Measurements from ENCODE around the gene CDC5L.
"Not testable (repeated sequence)": the region's sequence is repeated elsewhere in the genome, so short reads cannot be mapped to it uniquely, and the experiment has no call there.

The CDC5L gene

GRCh38 chr6:44415449-44415848 is 27.9 kb downstream of the CDC5L start:
- DNase-seq (ENCODE audit: low spot score): no peak

DNA sequence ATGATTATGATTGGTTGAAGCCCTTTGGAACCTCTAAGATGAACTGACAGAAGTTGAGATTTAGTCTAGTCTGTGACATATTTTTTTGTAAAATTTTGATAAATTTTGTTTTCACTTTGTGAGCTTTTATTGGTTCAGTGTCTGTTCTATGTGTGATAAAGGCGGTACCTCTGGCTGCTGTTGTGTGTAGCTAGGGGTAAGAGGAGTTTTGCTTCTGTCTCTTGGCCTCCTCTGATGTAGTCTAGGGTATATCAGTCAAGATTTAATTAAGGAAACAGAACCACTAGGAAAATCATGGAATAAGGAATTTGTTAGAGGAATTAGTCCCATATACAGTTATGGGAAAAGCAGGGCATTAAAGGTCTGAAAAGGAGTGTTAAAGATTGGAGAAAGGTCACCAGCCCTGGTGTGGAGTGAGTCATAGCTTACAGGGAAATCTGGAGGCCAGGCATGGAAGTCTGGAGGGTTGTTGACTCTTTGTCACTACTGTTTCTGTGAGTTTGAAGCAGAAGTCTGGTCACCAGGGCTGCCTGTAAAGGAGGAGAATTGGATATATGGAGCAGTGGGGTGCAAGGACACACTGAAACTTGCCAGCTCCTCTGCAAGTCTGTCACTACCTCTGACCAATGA is 28.5 kb downstream of the CDC5L start:
- no peak for DNase-seq (ENCODE audit: low spot score)

DNA sequence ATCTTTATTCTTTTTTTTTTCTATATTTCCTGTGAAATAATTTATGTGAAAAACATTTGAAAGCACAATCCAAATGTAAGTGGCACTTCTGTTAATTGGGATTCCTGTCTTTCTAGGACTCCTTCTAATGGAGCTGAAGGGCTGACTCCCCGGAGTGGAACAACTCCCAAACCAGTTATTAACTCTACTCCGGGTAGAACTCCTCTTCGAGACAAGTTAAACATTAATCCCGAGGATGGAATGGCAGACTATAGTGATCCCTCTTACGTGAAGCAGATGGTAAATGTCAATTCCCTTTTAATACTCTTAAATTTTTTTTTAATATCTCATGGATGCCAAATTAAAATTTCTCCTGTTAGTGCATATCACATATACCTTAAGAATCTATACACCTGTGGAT is 35.0 kb downstream of the CDC5L start:
- peak; percentile 39 for DNase-seq (ENCODE audit: low spot score)

- DNase-seq (ENCODE audit: low spot score): no peak
These were observed 35.8 kb downstream of the CDC5L start for GRCh38 chr6:44423306-44423705.

DNA sequence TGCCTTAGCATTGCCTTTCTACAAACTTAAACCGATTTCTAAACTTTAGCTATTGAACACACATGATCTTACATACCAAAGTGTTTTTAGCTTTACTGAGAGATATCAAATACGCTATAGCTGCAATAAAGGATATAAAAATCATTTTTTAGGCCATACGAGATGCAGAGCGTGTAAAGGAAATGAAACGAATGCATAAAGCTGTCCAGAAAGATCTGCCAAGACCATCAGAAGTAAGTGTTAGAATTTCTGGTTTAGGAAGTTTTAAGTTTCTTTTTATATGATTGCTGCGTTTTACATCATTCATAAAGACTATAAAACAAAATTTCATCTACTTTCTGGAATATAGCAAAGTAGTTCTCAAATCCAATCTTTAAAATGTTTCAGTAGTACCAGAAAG is 38.4 kb downstream of the CDC5L start:
- DNase-seq (ENCODE audit: low spot score): no peak

- DNase-seq (ENCODE audit: low spot score): no peak
These were observed 41.2 kb downstream of the CDC5L start for GRCh38 chr6:44428682-44429081.

GRCh38 chr6:44430326-44430725 is 42.8 kb downstream of the CDC5L start:
- DNase-seq (ENCODE audit: low spot score): no peak

GRCh38 chr6:44431118-44431725 is 43.7 kb downstream of the CDC5L start:
- no peak for DNase-seq (ENCODE audit: low spot score)

- DNase-seq (ENCODE audit: low spot score): no peak
These were observed 44.7 kb downstream of the CDC5L start for GRCh38 chr6:44432227-44432626.

GRCh38 chr6:44432726-44433125 is 45.2 kb downstream of the CDC5L start:
- DNase-seq (ENCODE audit: low spot score): no peak

DNA sequence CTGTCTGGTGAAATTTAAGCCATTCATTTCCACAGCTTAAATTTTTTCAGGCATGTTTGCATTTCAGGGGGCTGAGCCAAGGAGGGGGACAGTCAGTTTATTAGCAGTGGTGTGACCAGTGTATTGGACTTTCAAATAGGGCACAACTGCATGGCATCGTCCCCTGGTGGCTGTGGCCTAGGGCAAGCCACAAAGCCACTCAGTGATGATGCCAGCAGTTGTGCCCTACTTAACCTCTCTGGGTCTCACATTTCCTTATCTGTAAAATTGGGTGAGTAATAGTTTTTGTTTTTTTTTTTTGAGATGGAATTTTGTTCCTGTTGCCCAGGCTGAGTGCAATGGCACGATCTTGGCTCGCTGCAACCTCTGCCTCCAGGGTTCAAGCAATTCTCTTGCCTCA is 48.0 kb downstream of the CDC5L start:
- no peak for DNase-seq (ENCODE audit: low spot score)

- DNase-seq (ENCODE audit: low spot score): no peak
These were observed 51.3 kb downstream of the CDC5L start for GRCh38 chr6:44438827-44439226.

GRCh38 chr6:44439270-44440045 is 52.0 kb downstream of the CDC5L start:
- DNase-seq (ENCODE audit: low spot score): no peak

GRCh38 chr6:44441091-44441855 is 53.8 kb downstream of the CDC5L start:
- DNase-seq (ENCODE audit: low spot score): no peak

DNA sequence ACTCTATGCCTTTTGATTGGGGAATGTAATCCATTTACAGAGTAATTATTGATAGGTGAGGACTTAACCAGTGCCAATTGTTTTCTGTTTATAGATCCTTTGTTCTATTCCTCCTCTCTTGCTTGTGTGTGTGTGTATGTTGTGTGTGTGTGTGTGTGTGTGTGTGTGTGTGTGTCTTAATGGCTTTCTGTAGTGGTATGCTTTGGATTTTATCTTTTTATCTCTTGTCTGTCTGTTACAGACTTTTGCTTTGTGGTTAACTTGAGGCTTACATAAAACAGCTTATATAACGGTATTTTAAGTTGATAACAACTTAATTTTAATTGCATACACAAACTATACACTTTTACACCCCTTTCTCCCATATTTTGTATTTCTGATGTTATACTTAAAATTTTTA is 54.7 kb downstream of the CDC5L start:
- DNase-seq (ENCODE audit: low spot score): no peak

DNA sequence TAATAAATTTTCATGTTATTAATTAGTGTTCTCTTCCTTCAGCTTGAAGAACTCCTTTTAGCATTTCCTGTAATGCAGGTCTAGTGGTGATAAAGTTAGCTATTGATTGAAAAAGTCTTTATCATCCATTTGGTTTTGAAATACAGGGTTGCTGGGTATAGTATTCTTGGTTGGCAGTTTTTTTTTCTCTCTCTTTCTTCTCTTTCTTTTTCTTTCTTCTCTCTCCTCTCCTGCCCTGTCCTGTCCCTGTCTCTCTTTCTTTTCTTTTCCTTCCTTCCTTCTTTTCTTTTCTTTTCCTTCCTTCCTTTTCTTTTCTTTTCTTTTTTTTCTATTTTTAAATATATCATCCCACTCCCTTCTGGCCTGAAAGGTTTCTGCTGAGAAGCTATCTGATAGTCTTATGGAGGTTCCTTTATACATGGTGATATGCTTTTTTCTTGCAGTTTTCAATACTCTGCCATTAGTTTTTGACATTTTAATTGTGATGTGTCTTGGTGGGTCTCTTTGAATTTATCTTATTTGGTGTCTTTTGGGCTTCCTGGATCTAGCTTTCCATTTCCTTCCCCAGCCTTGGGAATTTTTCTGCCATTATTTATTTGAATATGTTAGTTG is 55.4 kb downstream of the CDC5L start:
- DNase-seq (ENCODE audit: low spot score): no peak

GRCh38 chr6:44444853-44445252 is 57.3 kb downstream of the CDC5L start:
- DNase-seq (ENCODE audit: low spot score): no peak

DNA sequence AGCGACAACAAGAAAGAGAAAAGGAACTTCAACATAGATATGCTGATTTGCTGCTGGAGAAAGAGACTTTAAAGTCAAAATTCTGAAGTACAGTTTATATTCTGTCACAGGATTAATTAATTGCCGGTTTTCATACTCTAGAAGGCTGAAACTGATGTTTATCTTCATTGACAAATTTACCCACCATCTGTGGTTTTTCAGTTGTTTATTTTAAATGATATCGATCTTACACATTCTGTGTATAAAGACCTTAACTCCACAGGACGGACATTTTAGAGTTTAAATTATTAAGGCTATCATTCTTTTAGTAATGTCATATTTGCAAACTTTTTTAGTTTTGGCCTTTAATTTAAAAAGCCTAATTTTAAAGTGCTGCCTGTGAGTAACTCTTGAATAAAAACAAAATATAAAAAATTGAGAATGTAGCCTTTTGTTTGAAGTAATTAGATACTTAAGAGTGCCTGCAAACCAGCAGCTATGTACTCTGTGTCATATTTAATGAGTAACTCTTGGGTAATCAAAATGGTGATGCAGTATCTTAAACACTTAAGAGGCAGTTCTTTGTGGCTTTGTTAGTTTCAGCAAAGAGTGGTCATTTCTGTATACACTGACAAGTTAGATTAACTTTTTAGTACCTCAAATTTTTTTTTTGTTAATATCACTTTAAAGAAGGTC is 59.3 kb downstream of the CDC5L start:
- no peak for DNase-seq (ENCODE audit: low spot score)

GRCh38 chr6:44449181-44449580 is 61.7 kb downstream of the CDC5L start:
- DNase-seq (ENCODE audit: low spot score): not testable (repeated sequence)

GRCh38 chr6:44451803-44452695 is 64.5 kb downstream of the CDC5L start:
- DNase-seq (ENCODE audit: low spot score): no peak

DNA sequence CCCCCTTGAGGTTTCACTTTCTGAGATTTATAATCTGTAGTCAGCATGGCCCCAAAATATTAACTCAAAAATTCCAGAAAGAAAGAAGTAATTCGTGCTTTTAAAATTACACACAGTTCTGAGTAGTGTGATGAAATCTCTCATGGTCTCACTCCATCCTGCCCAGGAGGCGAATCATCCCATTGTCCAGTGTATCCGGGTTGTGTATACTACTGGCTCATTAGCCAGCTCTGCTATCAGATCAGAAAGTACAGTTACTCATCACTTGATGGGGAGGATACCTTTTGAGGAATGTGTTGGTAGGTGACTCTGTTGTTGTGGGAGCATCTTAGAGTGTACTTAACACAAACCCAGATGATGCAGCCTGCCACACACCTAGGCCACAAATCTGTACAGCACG is 65.2 kb downstream of the CDC5L start:
- no peak for DNase-seq (ENCODE audit: low spot score)

All from HuH-7 (cell line).